CD14-positive monocyte (primary cell): Measurements from ENCODE around the gene GRID2. TPM values are rescaled to one million over a fixed set of nuclear protein-coding genes. Genes with fewer than 3 reads are reported as not detected.

Source experiments
- DNase-seq, 3 donors: peaks; one replicate each; pipeline ENCODE4 v3.0.0-alpha.2; 2011 to 2022
- H2AFZ ChIP-seq: 2 replicates; pipeline ENCODE4 v1.6.0; 2012; ENCODE audit warnings: mild to moderate bottlenecking, low read depth, low read length, inconsistent platforms; ENCODE audit not compliant: insufficient read depth, poor library complexity, severe bottlenecking
- H3K27ac ChIP-seq, 2 donors: 1 replicate in 1 of 2; 2 replicates in 1 of 2; pipeline ENCODE4 v1.5.1; 2012 to 2013; ENCODE audit warnings: low read length in 2 of 2, control low read depth in 1 of 2, inconsistent platforms in 1 of 2, low read depth in 1 of 2, mild to moderate bottlenecking in 1 of 2
- H3K27me3 ChIP-seq, 2 donors: one replicate each; pipeline versions ENCODE4 v1.6.0 to v1.6.1; 2011 to 2013; ENCODE audit warnings: low read length in 2 of 2; ENCODE audit not compliant: control insufficient read depth in 2 of 2, insufficient read depth in 2 of 2
- H3K36me3 ChIP-seq, 2 donors: replicated peaks in 1 of 2; 1 replicate in 1 of 2; 2 replicates in 1 of 2; pipeline versions ENCODE4 v1.5.1 to v1.6.1; 2012 to 2013; ENCODE audit warnings: low read length in 2 of 2, control low read depth in 1 of 2, inconsistent platforms in 1 of 2, mild to moderate bottlenecking in 1 of 2; ENCODE audit not compliant: insufficient read depth in 2 of 2, control insufficient read depth in 1 of 2
- H3K4me1 ChIP-seq, 2 donors: 1 replicate in 1 of 2; 2 replicates in 1 of 2; pipeline versions ENCODE4 v1.5.1 to v1.6.1; 2012 to 2013; ENCODE audit warnings: low read length in 2 of 2, control low read depth in 1 of 2, inconsistent platforms in 1 of 2, mild to moderate bottlenecking in 1 of 2, moderate library complexity in 1 of 2; ENCODE audit not compliant: insufficient read depth in 2 of 2, control insufficient read depth in 1 of 2
- H3K4me2 ChIP-seq: replicated peaks from 2 replicates; pipeline ENCODE3; 2012; ENCODE audit warnings: low read length, moderate library complexity, mild to moderate bottlenecking; ENCODE audit not compliant: poor library complexity, severe bottlenecking; ENCODE audit errors: extremely low read depth
- H3K4me3 ChIP-seq, 3 experiments: fragments of 200-600 bp in 1 of 3; sonication (generic) in 1 of 3; replicated peaks in 1 of 3; 1 replicate in 2 of 3; 2 replicates in 1 of 3; pipeline ENCODE4 v1.5.1; 2011 to 2013; ENCODE audit warnings: low read length in 3 of 3, mild to moderate bottlenecking in 3 of 3, control low read depth in 2 of 3, low read depth in 2 of 3, inconsistent platforms in 1 of 3, moderate library complexity in 1 of 3
- H3K79me2 ChIP-seq: 2 replicates; pipeline ENCODE4 v1.6.0; 2012; ENCODE audit warnings: mild to moderate bottlenecking, control low read depth, inconsistent platforms, low read length, moderate library complexity; ENCODE audit not compliant: insufficient read depth
- H3K9ac ChIP-seq: 2 replicates; pipeline ENCODE4 v1.6.0; 2017; ENCODE audit warnings: low read length, mild to moderate bottlenecking; ENCODE audit not compliant: insufficient read depth, poor library complexity, severe bottlenecking
- H3K9me3 ChIP-seq, 2 donors: replicated peaks in 1 of 2; 1 replicate in 1 of 2; 2 replicates in 1 of 2; pipeline versions ENCODE4 v1.5.1 to v1.6.1; 2012 to 2013; ENCODE audit warnings: low read length in 2 of 2, control low read depth in 1 of 2; ENCODE audit not compliant: control insufficient read depth in 1 of 2, insufficient read depth in 1 of 2
- H4K20me1 ChIP-seq: 2 replicates; pipeline ENCODE4 v1.6.0; 2012; ENCODE audit warnings: mild to moderate bottlenecking, low read length, control low read depth, moderate library complexity; ENCODE audit not compliant: insufficient read depth
- H3K27ac Mint-ChIP-seq, 7 donors: one replicate each; pipeline ENCODE4 v1.8.0; 2020; ENCODE audit warnings: mild to moderate bottlenecking in 7 of 7, mixed read lengths in 7 of 7, moderate library complexity in 6 of 7, inconsistent platforms in 2 of 7
- H3K27me3 Mint-ChIP-seq, 3 donors: one replicate each; pipeline ENCODE4 v1.8.0; 2021 to 2022; ENCODE audit warnings: low read depth in 3 of 3, mild to moderate bottlenecking in 3 of 3, mixed read lengths in 3 of 3, moderate library complexity in 3 of 3, inconsistent platforms in 1 of 3
- H3K36me3 Mint-ChIP-seq, 2 donors: one replicate each; pipeline ENCODE4 v1.8.0; 2020; ENCODE audit warnings: mixed read lengths in 2 of 2, inconsistent platforms in 1 of 2, mild to moderate bottlenecking in 1 of 2
- H3K4me1 Mint-ChIP-seq: one replicate; pipeline ENCODE4 v1.8.0; 2020; ENCODE audit warnings: mild to moderate bottlenecking, mixed read lengths
- H3K4me3 Mint-ChIP-seq, 2 donors: one replicate each; pipeline ENCODE4 v1.8.0; 2020; ENCODE audit warnings: mild to moderate bottlenecking in 2 of 2, mixed read lengths in 2 of 2, moderate library complexity in 1 of 2
- H3K9me3 Mint-ChIP-seq, 7 donors: one replicate each; pipeline ENCODE4 v1.8.0; 2020 to 2022; ENCODE audit warnings: mixed read lengths in 7 of 7, mild to moderate bottlenecking in 6 of 7, moderate library complexity in 6 of 7, inconsistent platforms in 2 of 7
- WGBS: methylation state at CpG from one replicate; pipeline ENCODE4 v1.1.5; 2013; ENCODE audit warnings: missing lambda C conversion rate; ENCODE audit not compliant: insufficient coverage; 5-methylcytosine and 5-hydroxymethylcytosine counted together
- intact Hi-C, 2 donors: fragments of 100-400 bp; cut with micrococcal nuclease; formaldehyde crosslinking; loops; one replicate each; pipeline versions ENCODE4 v1.15.0 to v1.15.1; 2023
- polyA plus RNA-seq, 3 donors: library from polyadenylated mRNA; depleted of rRNA in 1 of 3; unstranded in 2 of 3; stranded (reverse) in 1 of 3; fragments of 300-500 nt in 2 of 3; fragments of >200 nt in 1 of 3; fragmentation: Illumina TruSeq in 2 of 3; gene quantifications; 1 replicate in 2 of 3; 2 replicates in 1 of 3; pipeline ENCODE4 v1.2.3, GENCODE V29; 2012 to 2021
- TF ChIP-seq, protein P1 (sequence below): fragments of 200-600 bp; IDR thresholded peaks from one replicate; pipeline ENCODE4 v1.8.0; 2022; ENCODE audit warnings: antibody characterized with exemption, mild to moderate bottlenecking

The GRID2 gene
- polyA plus RNA-seq, 3 donors, result not detected

- intact Hi-C loops, result no loop called here
- Histone ChIP-seq H3K4me2 (no peak overlapping the region), H3K9me3 (no peaks in the 10 kb centered on the region), H3K27me3 (no peaks in the 10 kb centered on the region), H3K79me2 (no peaks in the 10 kb centered on the region), H3K4me1 (no peaks in the 10 kb centered on the region), H4K20me1 (no peaks in the 10 kb centered on the region), H3K27ac (no peak overlapping the region), H3K9ac (no peak overlapping the region), H3K36me3 (no peaks in the 10 kb centered on the region), H3K4me3 (no peak overlapping the region), H2AFZ (no peak overlapping the region)
- no peak overlapping the region for H3K27ac Mint-ChIP-seq
- DNase-seq, result no peak
- peaks cover 0 to 2% (median 0%) of the 10 kb centered on the region in 3 donors for H3K27me3 Mint-ChIP-seq
- H3K4me1 Mint-ChIP-seq, result no peaks in the 10 kb centered on the region
- WGBS, result no CpG with 5 or more reads among the region's 4 CpGs
- H3K4me3 Mint-ChIP-seq, result no peak overlapping the region
- peaks cover 0 to 6% (median 0%) of the 10 kb centered on the region in 7 donors for H3K9me3 Mint-ChIP-seq
- TF ChIP-seq, protein P1, sequence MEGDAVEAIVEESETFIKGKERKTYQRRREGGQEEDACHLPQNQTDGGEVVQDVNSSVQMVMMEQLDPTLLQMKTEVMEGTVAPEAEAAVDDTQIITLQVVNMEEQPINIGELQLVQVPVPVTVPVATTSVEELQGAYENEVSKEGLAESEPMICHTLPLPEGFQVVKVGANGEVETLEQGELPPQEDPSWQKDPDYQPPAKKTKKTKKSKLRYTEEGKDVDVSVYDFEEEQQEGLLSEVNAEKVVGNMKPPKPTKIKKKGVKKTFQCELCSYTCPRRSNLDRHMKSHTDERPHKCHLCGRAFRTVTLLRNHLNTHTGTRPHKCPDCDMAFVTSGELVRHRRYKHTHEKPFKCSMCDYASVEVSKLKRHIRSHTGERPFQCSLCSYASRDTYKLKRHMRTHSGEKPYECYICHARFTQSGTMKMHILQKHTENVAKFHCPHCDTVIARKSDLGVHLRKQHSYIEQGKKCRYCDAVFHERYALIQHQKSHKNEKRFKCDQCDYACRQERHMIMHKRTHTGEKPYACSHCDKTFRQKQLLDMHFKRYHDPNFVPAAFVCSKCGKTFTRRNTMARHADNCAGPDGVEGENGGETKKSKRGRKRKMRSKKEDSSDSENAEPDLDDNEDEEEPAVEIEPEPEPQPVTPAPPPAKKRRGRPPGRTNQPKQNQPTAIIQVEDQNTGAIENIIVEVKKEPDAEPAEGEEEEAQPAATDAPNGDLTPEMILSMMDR, result no peak
- H3K36me3 Mint-ChIP-seq, result no peaks in the 10 kb centered on the region
These were observed 879.0 kb downstream of the GRID2 start for GRCh38 chr4:93182722-93183121.

DNA sequence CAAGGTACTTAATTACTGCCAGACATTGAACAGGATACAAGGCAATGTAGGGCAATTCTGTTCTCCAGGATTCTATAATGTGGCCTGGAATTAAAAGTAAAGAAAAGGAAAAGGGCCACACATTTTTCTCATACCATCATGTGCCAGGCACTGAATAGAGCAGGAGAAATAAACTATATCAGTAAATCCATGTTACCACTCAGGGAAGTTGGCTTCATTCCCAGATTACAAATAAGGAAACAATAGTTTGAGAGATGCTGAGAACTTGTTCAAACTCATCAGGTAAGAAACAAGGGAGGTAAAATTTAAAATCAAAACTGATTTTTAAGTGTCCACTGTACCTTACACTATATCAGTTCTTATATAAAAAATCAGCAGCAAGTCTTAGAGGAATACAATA is 879.8 kb downstream of the GRID2 start:
- H4K20me1 ChIP-seq, result no peaks in the 10 kb centered on the region
- no peaks in the 10 kb centered on the region for H3K9me3 ChIP-seq
- intact Hi-C loops, result no loop called here
- H3K27ac ChIP-seq, result no peak overlapping the region
- no peak overlapping the region for H2AFZ ChIP-seq
- Mint-ChIP-seq H3K36me3 (no peaks in the 10 kb centered on the region), H3K4me1 (no peaks in the 10 kb centered on the region), H3K27ac (no peak overlapping the region), H3K9me3 (peaks cover 0 to 6% (median 0%) of the 10 kb centered on the region in 7 donors), H3K27me3 (peaks cover 0 to 2% (median 0%) of the 10 kb centered on the region in 3 donors), H3K4me3 (no peak overlapping the region)
- H3K27me3 ChIP-seq, result no peaks in the 10 kb centered on the region
- H3K4me1 ChIP-seq, result no peaks in the 10 kb centered on the region
- TF ChIP-seq, protein P1, result no peak
- no peaks in the 10 kb centered on the region for H3K36me3 ChIP-seq
- H3K4me2 ChIP-seq, result no peak overlapping the region
- no peaks in the 10 kb centered on the region for H3K79me2 ChIP-seq
- no peak overlapping the region for H3K4me3 ChIP-seq
- no peak for DNase-seq
- H3K9ac ChIP-seq, result no peak overlapping the region
